ENCODE results near the gene ATOH8. TPM values are rescaled to one million over a fixed set of nuclear protein-coding genes. Genes with fewer than 3 reads are reported as not detected.

Gene ATOH8
- total RNA-seq, 4 donors from 2014 or later: 13.2 to 83.0 (median 45.3) TPM

GRCh38 chr2:85791704-85792565, 38.1 kb downstream of the ATOH8 start:
- Histone ChIP-seq H3K9me3 (no peaks in the 10 kb centered on the region), H3K27ac (peak overlapping the region; percentile 84 to 91), H3K4me3 (no peak overlapping the region), H3K36me3 (no peaks in the 10 kb centered on the region), H3K4me1 (peaks cover 5 to 42% of the 10 kb centered on the region in 2 donors), H3K27me3 (no peaks in the 10 kb centered on the region)
- TF ChIP-seq CTCF (IDR thresholded peaks at IDR 0.05): no peak
- no peak for TF ChIP-seq POLR2A (IDR thresholded peaks at IDR 0.05)
- peak in 1 of 2 donors; percentile 19 for DNase-seq
- intact Hi-C loops (cut with DNase I; ENCODE audit: low total_unique reads): no loop called here

GRCh38 chr2:85792783-85793441, 39.1 kb downstream of the ATOH8 start:
- Histone ChIP-seq H3K27ac (peak overlapping the region; percentile 84 to 91), H3K36me3 (no peaks in the 10 kb centered on the region), H3K27me3 (no peaks in the 10 kb centered on the region), H3K4me3 (no peak overlapping the region), H3K9me3 (no peaks in the 10 kb centered on the region), H3K4me1 (peaks cover 5 to 42% of the 10 kb centered on the region in 2 donors)
- intact Hi-C loops (cut with DNase I; ENCODE audit: low total_unique reads): no loop called here
- TF ChIP-seq CTCF (IDR thresholded peaks at IDR 0.05) (no peak), POLR2A (IDR thresholded peaks at IDR 0.05) (no peak)
- DNase-seq: peak in 1 of 2 donors; percentile 32

- intact Hi-C loops (cut with DNase I; ENCODE audit: low total_unique reads): no loop called here
- H3K9me3 ChIP-seq: no peaks in the 10 kb centered on the region
- peak overlapping the region; percentile 84 to 91 for H3K27ac ChIP-seq
- no peak for DNase-seq
- H3K4me1 ChIP-seq: peaks cover 5 to 42% of the 10 kb centered on the region in 2 donors
- no peaks in the 10 kb centered on the region for H3K36me3 ChIP-seq
- no peaks in the 10 kb centered on the region for H3K27me3 ChIP-seq
- TF ChIP-seq POLR2A (IDR thresholded peaks at IDR 0.05): no peak
- TF ChIP-seq CTCF (IDR thresholded peaks at IDR 0.05): no peak
- H3K4me3 ChIP-seq: no peak overlapping the region
Observed at GRCh38 chr2:85793584-85793983, 39.8 kb downstream of the ATOH8 start.

GRCh38 chr2:85794038-85794441, 40.2 kb downstream of the ATOH8 start:
- intact Hi-C loops (cut with DNase I; ENCODE audit: low total_unique reads): no loop called here
- TF ChIP-seq CTCF (IDR thresholded peaks at IDR 0.05) (no peak), POLR2A (IDR thresholded peaks at IDR 0.05) (no peak)
- Histone ChIP-seq H3K4me3 (no peak overlapping the region), H3K36me3 (no peaks in the 10 kb centered on the region), H3K27me3 (no peaks in the 10 kb centered on the region), H3K27ac (peak overlapping the region; percentile 84 to 91), H3K9me3 (no peaks in the 10 kb centered on the region), H3K4me1 (peaks cover 5 to 42% of the 10 kb centered on the region in 2 donors)
- no peak for DNase-seq

Measured in uterus (tissue), 4 donors.